Measurements from ENCODE around the gene SERPINA3.

- no peak for TF ChIP-seq CTCF (IDR thresholded peaks at IDR 0.05)
- TF ChIP-seq POLR2A (IDR thresholded peaks at IDR 0.05) = no peak
Observed at GRCh38 chr14:94564381-94564780, 47.8 kb upstream of the SERPINA3 start.
